ENCODE measurements around the gene TRIM65.

- no peak for TF ChIP-seq CTCF (conservative IDR thresholded peaks at IDR 0.05 in 1 of 2, IDR thresholded peaks at IDR 0.05 in 1 of 2; ENCODE audit: extremely low read depth in 1 of 2, insufficient read depth in 1 of 2, low read depth in 1 of 2, low read length in 2 of 2)
- TF ChIP-seq EZH2 (IDR thresholded peaks at IDR 0.05; ENCODE audit: borderline replicate concordance, low read length): no peak
Measured at GRCh38 chr17:75913537-75914210, 16.9 kb upstream of the TRIM65 start.

Data from mammary epithelial cell (primary cell).